Loucy (cell line): ENCODE data around the gene IGFBP4.
"Not testable (repeated sequence)": the region's sequence is repeated elsewhere in the genome, so short reads cannot be mapped to it uniquely, and the experiment has no call there.

ENCODE experiments used
- H2AFZ ChIP-seq: fragments of 200-600 bp; sonication (generic); 2 replicates; pipeline ENCODE4 v1.6.0; 2016; ENCODE audit warnings: antibody characterized with exemption, mild to moderate bottlenecking, low read length, moderate library complexity
- H3F3A ChIP-seq: fragments of 200-600 bp; 2 replicates; pipeline ENCODE4 v1.6.0; 2016; ENCODE audit warnings: antibody characterized with exemption, low read depth, mild to moderate bottlenecking
- H3K27me3 ChIP-seq: fragments of 200-600 bp; sonication (generic); 2 replicates; pipeline ENCODE4 v1.6.1; 2014; ENCODE audit warnings: low read length, mild to moderate bottlenecking; ENCODE audit not compliant: insufficient read depth, poor library complexity, severe bottlenecking
- H3K36me3 ChIP-seq: fragments of 200-600 bp; sonication (generic); 2 replicates; pipeline ENCODE4 v1.6.1; 2016; ENCODE audit warnings: low read length; ENCODE audit not compliant: insufficient read depth
- H3K4me1 ChIP-seq: fragments of 200-600 bp; sonication (generic); 2 replicates; pipeline ENCODE4 v1.5.1; 2014; ENCODE audit warnings: low read length, mild to moderate bottlenecking; ENCODE audit not compliant: insufficient read depth, poor library complexity, severe bottlenecking
- H3K4me2 ChIP-seq: fragments of 200-600 bp; sonication (generic); 2 replicates; pipeline ENCODE4 v1.6.0; 2014; ENCODE audit warnings: antibody characterized with exemption, low read length, low read depth, mild to moderate bottlenecking; ENCODE audit not compliant: poor library complexity, severe bottlenecking
- H3K4me3 ChIP-seq: fragments of 200-600 bp; sonication (generic); 2 replicates; pipeline ENCODE4 v1.5.1; 2014; ENCODE audit warnings: low read length, mild to moderate bottlenecking, mixed read lengths; ENCODE audit not compliant: poor library complexity, severe bottlenecking
- H3K79me2 ChIP-seq: fragments of 200-600 bp; sonication (generic); 2 replicates; pipeline ENCODE4 v1.6.1; 2014; ENCODE audit warnings: low read length; ENCODE audit not compliant: insufficient read depth
- H3K9ac ChIP-seq: fragments of 200-600 bp; sonication (generic); 2 replicates; pipeline ENCODE4 v1.6.0; 2014; ENCODE audit warnings: mild to moderate bottlenecking, low read depth, low read length, moderate library complexity; ENCODE audit not compliant: poor library complexity, severe bottlenecking
- H3K9me2 ChIP-seq: fragments of 200-600 bp; sonication (generic); replicated peaks from 2 replicates; pipeline ENCODE4 v1.6.1; 2016; ENCODE audit warnings: low read depth, low read length, mixed read lengths
- H3K9me3 ChIP-seq: fragments of 200-600 bp; sonication (generic); 2 replicates; pipeline ENCODE4 v1.6.1; 2014; ENCODE audit warnings: mild to moderate bottlenecking, antibody characterized with exemption, low read length, low read depth; ENCODE audit not compliant: insufficient read depth
- H4K20me1 ChIP-seq: fragments of 200-600 bp; sonication (generic); 2 replicates; pipeline ENCODE4 v1.6.0; 2014; ENCODE audit warnings: antibody characterized with exemption, low read length, mild to moderate bottlenecking; ENCODE audit not compliant: insufficient read depth, poor library complexity, severe bottlenecking
- EZH2phosphoT487 ChIP-seq: fragments of 200-600 bp; IDR thresholded peaks from 2 replicates; pipeline ENCODE4 v1.6.1; 2018; ENCODE audit warnings: antibody characterized with exemption, mild to moderate bottlenecking, moderate library complexity, borderline replicate concordance
- TF ChIP-seq, protein P1 (sequence below): fragments of 200-600 bp; sonication (generic); conservative IDR thresholded peaks from 2 replicates; pipeline ENCODE4 v1.5.1; 2014; ENCODE audit warnings: mild to moderate bottlenecking, antibody characterized with exemption, low read length

Gene IGFBP4

GRCh38 chr17:40411821-40412220, 31.4 kb upstream of the IGFBP4 start:
- Histone ChIP-seq H3K4me2 (peak overlapping the region; percentile 95), H3K9me2 (no peaks in the 10 kb centered on the region), H3K27me3 (no peaks in the 10 kb centered on the region), H3K9me3 (no peaks in the 10 kb centered on the region), H3F3A (no peaks in the 10 kb centered on the region), H3K36me3 (peaks cover 75% of the 10 kb centered on the region), H3K4me1 (peaks cover 47% of the 10 kb centered on the region), H3K9ac (peak overlapping the region; percentile 18), H3K4me3 (peak overlapping the region; percentile 48), H3K79me2 (peaks cover 96% of the 10 kb centered on the region), H4K20me1 (peaks cover 69% of the 10 kb centered on the region), H2AFZ (no peak overlapping the region)
- TF ChIP-seq, protein P1, sequence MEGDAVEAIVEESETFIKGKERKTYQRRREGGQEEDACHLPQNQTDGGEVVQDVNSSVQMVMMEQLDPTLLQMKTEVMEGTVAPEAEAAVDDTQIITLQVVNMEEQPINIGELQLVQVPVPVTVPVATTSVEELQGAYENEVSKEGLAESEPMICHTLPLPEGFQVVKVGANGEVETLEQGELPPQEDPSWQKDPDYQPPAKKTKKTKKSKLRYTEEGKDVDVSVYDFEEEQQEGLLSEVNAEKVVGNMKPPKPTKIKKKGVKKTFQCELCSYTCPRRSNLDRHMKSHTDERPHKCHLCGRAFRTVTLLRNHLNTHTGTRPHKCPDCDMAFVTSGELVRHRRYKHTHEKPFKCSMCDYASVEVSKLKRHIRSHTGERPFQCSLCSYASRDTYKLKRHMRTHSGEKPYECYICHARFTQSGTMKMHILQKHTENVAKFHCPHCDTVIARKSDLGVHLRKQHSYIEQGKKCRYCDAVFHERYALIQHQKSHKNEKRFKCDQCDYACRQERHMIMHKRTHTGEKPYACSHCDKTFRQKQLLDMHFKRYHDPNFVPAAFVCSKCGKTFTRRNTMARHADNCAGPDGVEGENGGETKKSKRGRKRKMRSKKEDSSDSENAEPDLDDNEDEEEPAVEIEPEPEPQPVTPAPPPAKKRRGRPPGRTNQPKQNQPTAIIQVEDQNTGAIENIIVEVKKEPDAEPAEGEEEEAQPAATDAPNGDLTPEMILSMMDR = no peak
- TF ChIP-seq EZH2phosphoT487 = no peak

- Histone ChIP-seq H3F3A (no peaks in the 10 kb centered on the region), H3K4me1 (peaks cover 48% of the 10 kb centered on the region), H3K79me2 (peaks cover 95% of the 10 kb centered on the region), H4K20me1 (peaks cover 68% of the 10 kb centered on the region), H3K9me2 (no peaks in the 10 kb centered on the region), H3K9me3 (no peaks in the 10 kb centered on the region), H3K4me2 (peak overlapping the region; percentile 95), H3K36me3 (peaks cover 65% of the 10 kb centered on the region), H3K27me3 (no peaks in the 10 kb centered on the region), H2AFZ (no peak overlapping the region), H3K4me3 (peak overlapping the region; percentile 36), H3K9ac (no peak overlapping the region)
- TF ChIP-seq, protein P1 = no peak
- no peak for TF ChIP-seq EZH2phosphoT487
Measured at GRCh38 chr17:40412880-40413279, 30.4 kb upstream of the IGFBP4 start.

- H3K9ac ChIP-seq = peak overlapping the region; percentile 47
- H3K36me3 ChIP-seq = peaks cover 55% of the 10 kb centered on the region
- H3K4me1 ChIP-seq = peaks cover 51% of the 10 kb centered on the region
- peak overlapping the region; percentile 95 for H3K4me3 ChIP-seq
- not testable (repeated sequence) for H3F3A ChIP-seq, H3K9me2 ChIP-seq, H3K27me3 ChIP-seq, H3K9me3 ChIP-seq, H2AFZ ChIP-seq
- H3K79me2 ChIP-seq = peaks cover 84% of the 10 kb centered on the region
- peak overlapping the region; percentile 95 for H3K4me2 ChIP-seq
- peaks cover 59% of the 10 kb centered on the region for H4K20me1 ChIP-seq
Measured at GRCh38 chr17:40414312-40414711, 28.9 kb upstream of the IGFBP4 start.

- Histone ChIP-seq H3K27me3 (no peaks in the 10 kb centered on the region), H3K9me3 (no peaks in the 10 kb centered on the region), H3K9me2 (no peaks in the 10 kb centered on the region), H3K36me3 (peaks cover 44% of the 10 kb centered on the region), H3K4me1 (peaks cover 50% of the 10 kb centered on the region), H3K4me2 (peak overlapping the region; percentile 95), H3F3A (no peaks in the 10 kb centered on the region), H3K9ac (peak overlapping the region; percentile 99), H4K20me1 (peaks cover 56% of the 10 kb centered on the region), H3K4me3 (peak overlapping the region; percentile 95), H2AFZ (no peak overlapping the region), H3K79me2 (peaks cover 73% of the 10 kb centered on the region)
- TF ChIP-seq, protein P1 = peak; percentile 70
- TF ChIP-seq EZH2phosphoT487 = no peak
Measured at GRCh38 chr17:40415390-40415789, 27.9 kb upstream of the IGFBP4 start.
